Measurements from ENCODE around the gene C16orf74.

The C16orf74 gene

GRCh38 chr16:85750827-85751697 is at the start of gene C16orf74:
Gene C16orf74 (minus strand): TSS chr16:85751096. CDS start chr16:85735217, 15,879 bp downstream.
- H3K27ac ChIP-seq (ENCODE audit: poor library complexity, severe bottlenecking): peak within 1 kb of the TSS; percentile 99
- H3K9me3 ChIP-seq (ENCODE audit: severe bottlenecking): no peaks in the 10 kb centered on the region
- DNase-seq (ENCODE audit: low spot score) (no peak), ATAC-seq (ENCODE audit: low read depth) (peak; percentile 48)
- no peak for TF ChIP-seq CTCF (IDR thresholded peaks at IDR 0.05; ENCODE audit: poor library complexity, severe bottlenecking)
- H3K36me3 ChIP-seq (ENCODE audit: low read depth): peaks cover 41% of the 10 kb centered on the region
- peaks cover 57% of the 10 kb centered on the region for H3K4me1 ChIP-seq (ENCODE audit: insufficient read depth, poor library complexity, severe bottlenecking)
- H3K4me3 ChIP-seq (ENCODE audit: severe bottlenecking): peak within 1 kb of the TSS; percentile 99
- no peaks in the 10 kb centered on the region for H3K27me3 ChIP-seq (ENCODE audit: insufficient read depth, poor library complexity, severe bottlenecking)

- no peak for TF ChIP-seq CTCF (IDR thresholded peaks at IDR 0.05; ENCODE audit: poor library complexity, severe bottlenecking)
- peaks cover 16% of the 10 kb centered on the region for H3K4me1 ChIP-seq (ENCODE audit: insufficient read depth, poor library complexity, severe bottlenecking)
- no peaks in the 10 kb centered on the region for H3K27me3 ChIP-seq (ENCODE audit: insufficient read depth, poor library complexity, severe bottlenecking)
- H3K9me3 ChIP-seq (ENCODE audit: severe bottlenecking): no peaks in the 10 kb centered on the region
- peaks cover 79% of the 10 kb centered on the region for H3K36me3 ChIP-seq (ENCODE audit: low read depth)
- peak overlapping the region; percentile 91 for H3K4me3 ChIP-seq (ENCODE audit: severe bottlenecking)
- no peak for DNase-seq (ENCODE audit: low spot score)
- H3K27ac ChIP-seq (ENCODE audit: poor library complexity, severe bottlenecking): peak overlapping the region; percentile 74
- peak; percentile 2; the same call in 1 of the 3 replicates for ATAC-seq (ENCODE audit: low read depth)
Measured at GRCh38 chr16:85800321-85800669, 49.4 kb upstream of the C16orf74 start.

GRCh38 chr16:85799497-85800320 is 48.8 kb upstream of the C16orf74 start, which contains the start of the genes COX4I1 and EMC8:
Gene COX4I1 (plus strand): TSS chr16:85799695. CDS start chr16:85801206, 1,511 bp downstream.
Gene EMC8 (minus strand): TSS chr16:85799544. CDS start chr16:85799295, 249 bp downstream.
- peaks cover 79% of the 10 kb centered on the region for H3K36me3 ChIP-seq (ENCODE audit: low read depth)
- H3K4me3 ChIP-seq (ENCODE audit: severe bottlenecking): peak within 1 kb of the TSS; percentile 91

GRCh38 chr16:85798901-85799496 is 48.1 kb upstream of the C16orf74 start:
- Histone ChIP-seq H3K36me3 (ENCODE audit: low read depth) (peaks cover 79% of the 10 kb centered on the region), H3K27ac (ENCODE audit: poor library complexity, severe bottlenecking) (peak overlapping the region; percentile 74), H3K4me1 (ENCODE audit: insufficient read depth, poor library complexity, severe bottlenecking) (peaks cover 16% of the 10 kb centered on the region), H3K27me3 (ENCODE audit: insufficient read depth, poor library complexity, severe bottlenecking) (no peaks in the 10 kb centered on the region), H3K9me3 (ENCODE audit: severe bottlenecking) (no peaks in the 10 kb centered on the region), H3K4me3 (ENCODE audit: severe bottlenecking) (peak overlapping the region; percentile 91)
- no peak for TF ChIP-seq CTCF (IDR thresholded peaks at IDR 0.05; ENCODE audit: poor library complexity, severe bottlenecking)
- DNase-seq (ENCODE audit: low spot score) (no peak), ATAC-seq (ENCODE audit: low read depth) (peak; percentile 48)

More at GRCh38 chr16:85799497-85800320, 48.8 kb upstream of the C16orf74 start, which contains the start of the genes COX4I1 and EMC8:
- Histone ChIP-seq H3K4me1 (ENCODE audit: insufficient read depth, poor library complexity, severe bottlenecking) (peaks cover 16% of the 10 kb centered on the region), H3K27ac (ENCODE audit: poor library complexity, severe bottlenecking) (peak within 1 kb of the TSS; percentile 74), H3K9me3 (ENCODE audit: severe bottlenecking) (no peaks in the 10 kb centered on the region), H3K27me3 (ENCODE audit: insufficient read depth, poor library complexity, severe bottlenecking) (no peaks in the 10 kb centered on the region)
- TF ChIP-seq CTCF (IDR thresholded peaks at IDR 0.05; ENCODE audit: poor library complexity, severe bottlenecking): no peak
- peak; percentile 88 for ATAC-seq (ENCODE audit: low read depth)
- DNase-seq (ENCODE audit: low spot score): peak; percentile 95

Measured in RWPE2 (cell line).